Epidermal melanocyte (primary cell): ENCODE data around the gene HIRA.
A peak's percentile ranks its signal among the peaks of the same experiment; 100 is the strongest.

ENCODE experiments used
- DNase-seq: peaks from one replicate; pipeline ENCODE4 v3.0.0; 2011; ENCODE audit warnings: low spot score; ENCODE audit not compliant: insufficient read length

Gene HIRA, protein sequence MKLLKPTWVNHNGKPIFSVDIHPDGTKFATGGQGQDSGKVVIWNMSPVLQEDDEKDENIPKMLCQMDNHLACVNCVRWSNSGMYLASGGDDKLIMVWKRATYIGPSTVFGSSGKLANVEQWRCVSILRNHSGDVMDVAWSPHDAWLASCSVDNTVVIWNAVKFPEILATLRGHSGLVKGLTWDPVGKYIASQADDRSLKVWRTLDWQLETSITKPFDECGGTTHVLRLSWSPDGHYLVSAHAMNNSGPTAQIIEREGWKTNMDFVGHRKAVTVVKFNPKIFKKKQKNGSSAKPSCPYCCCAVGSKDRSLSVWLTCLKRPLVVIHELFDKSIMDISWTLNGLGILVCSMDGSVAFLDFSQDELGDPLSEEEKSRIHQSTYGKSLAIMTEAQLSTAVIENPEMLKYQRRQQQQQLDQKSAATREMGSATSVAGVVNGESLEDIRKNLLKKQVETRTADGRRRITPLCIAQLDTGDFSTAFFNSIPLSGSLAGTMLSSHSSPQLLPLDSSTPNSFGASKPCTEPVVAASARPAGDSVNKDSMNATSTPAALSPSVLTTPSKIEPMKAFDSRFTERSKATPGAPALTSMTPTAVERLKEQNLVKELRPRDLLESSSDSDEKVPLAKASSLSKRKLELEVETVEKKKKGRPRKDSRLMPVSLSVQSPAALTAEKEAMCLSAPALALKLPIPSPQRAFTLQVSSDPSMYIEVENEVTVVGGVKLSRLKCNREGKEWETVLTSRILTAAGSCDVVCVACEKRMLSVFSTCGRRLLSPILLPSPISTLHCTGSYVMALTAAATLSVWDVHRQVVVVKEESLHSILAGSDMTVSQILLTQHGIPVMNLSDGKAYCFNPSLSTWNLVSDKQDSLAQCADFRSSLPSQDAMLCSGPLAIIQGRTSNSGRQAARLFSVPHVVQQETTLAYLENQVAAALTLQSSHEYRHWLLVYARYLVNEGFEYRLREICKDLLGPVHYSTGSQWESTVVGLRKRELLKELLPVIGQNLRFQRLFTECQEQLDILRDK

DNA sequence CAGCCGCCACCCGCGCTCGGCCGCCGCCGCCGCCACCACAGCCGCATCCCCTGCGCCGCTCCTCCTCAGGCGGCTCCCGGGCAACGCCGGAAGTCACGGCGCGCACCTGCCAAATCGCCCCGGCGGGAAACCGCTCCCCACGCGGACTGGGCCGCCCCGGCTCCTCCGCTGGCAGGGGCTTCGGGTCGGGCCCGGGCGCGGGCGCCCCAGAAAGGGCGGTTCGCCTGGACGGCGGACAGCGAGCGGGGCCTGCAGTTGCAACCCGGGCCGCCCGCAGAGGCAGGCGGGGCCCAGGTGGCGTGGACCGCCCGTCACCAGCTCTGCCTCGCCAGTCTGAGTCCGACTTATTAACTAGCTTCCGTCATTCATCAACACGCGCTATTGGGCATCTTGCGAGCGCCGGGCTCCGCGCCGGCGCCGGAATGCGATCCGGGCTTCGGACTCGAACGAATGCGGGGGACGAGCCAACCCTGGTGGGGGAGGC is at the start of gene HIRA:
TSS of gene HIRA (minus strand) at position 85 of the 484 bp plus-strand sequence. CDS start 257 bp downstream, outside the sequence.
- no peak for DNase-seq

GRCh38 chr22:19480789-19481188 is 49.3 kb upstream of the HIRA start:
- DNase-seq = no peak

DNA sequence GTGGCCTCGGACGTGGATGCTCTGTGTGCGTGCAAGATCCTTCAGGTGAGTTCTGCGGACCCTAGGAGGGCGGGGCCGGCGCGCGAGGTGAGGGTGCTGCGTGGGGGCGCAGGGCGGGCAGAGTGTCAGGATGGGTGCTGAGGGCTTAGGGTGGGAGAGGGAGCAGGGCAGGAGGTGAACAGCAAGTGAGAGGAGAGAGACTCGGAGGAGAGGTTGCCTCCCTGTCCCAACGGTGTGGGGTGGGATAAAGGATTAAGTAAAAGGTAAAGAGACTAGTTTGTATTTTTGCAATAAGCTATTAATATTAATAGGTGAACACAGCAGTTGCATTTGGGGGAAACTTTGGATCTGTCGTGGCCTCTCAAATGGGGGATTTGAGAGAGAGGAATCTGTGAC is 48.6 kb upstream of the HIRA start:
- DNase-seq = no peak

GRCh38 chr22:19479355-19480172 is 48.0 kb upstream of the HIRA start, which contains the start of gene CDC45:
Gene CDC45 (plus strand): TSS chr22:19479920. CDS start chr22:19479969, 49 bp downstream.
- DNase-seq = peak; percentile 97

GRCh38 chr22:19478901-19479354 is 47.4 kb upstream of the HIRA start, which contains the start of gene UFD1:
Gene UFD1 (minus strand): TSS chr22:19479193. CDS start chr22:19479085, 108 bp downstream.
- peak; percentile 79 for DNase-seq

DNA sequence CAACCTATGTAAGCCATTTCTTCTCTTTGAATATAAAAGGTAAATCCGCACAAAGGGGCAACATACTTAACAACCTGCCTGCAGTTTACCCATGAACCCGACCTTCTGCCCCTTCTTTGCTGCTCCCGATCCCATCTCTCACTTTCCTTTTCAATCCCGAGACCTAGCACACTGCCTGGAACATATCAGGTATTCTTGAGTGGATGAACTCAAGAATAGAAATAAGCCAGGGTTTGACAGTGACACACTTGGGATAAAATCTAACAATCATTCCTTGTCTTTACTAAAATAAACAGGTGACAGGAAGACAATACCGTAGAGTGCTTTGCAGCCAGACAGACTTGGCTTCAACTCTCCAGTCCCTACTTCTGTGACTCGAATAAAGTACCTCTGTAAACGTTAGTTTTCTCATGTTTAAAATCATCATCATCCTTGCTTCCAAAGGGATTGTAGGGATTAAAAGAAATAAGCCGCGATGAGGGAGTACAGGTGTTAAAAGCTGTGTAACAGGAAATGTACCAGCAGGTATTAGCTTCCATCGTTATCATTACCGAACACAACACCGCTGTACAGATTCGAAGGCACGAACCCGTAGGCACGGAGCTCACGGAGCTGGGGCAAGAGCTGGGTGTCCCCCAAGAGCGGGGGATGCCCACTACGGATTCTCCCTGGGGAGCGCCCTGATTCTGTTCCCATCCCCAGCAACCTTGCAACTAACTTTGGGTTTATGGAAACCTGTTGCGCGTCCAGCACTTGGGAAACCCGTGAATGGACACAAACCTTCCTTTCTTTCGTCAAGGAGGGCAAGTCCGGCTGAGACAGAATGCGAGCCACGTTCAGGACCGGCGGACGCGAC is 46.7 kb upstream of the HIRA start:
- DNase-seq = no peak

- no peak for DNase-seq
Observed at GRCh38 chr22:19477321-19478044, 46.0 kb upstream of the HIRA start.

DNA sequence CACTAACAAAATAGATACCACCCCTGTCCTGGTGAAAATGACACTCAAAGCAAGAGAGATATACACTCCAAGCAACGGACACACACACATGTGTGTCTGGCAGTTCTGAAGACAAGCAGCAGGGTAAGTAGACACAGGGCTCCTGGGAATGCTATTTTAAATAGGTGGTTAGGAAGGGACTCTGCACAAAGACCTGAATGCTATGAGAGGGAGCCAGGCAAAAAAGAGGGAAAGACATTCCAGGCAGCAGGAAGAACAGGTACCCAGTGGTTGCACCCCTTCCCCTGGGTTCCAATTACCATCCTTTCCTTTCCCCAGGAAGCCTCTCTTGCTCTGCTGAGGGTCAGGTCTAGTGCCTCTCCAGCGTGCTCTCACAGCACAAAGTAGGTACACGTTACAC is 44.5 kb upstream of the HIRA start:
- no peak for DNase-seq

DNA sequence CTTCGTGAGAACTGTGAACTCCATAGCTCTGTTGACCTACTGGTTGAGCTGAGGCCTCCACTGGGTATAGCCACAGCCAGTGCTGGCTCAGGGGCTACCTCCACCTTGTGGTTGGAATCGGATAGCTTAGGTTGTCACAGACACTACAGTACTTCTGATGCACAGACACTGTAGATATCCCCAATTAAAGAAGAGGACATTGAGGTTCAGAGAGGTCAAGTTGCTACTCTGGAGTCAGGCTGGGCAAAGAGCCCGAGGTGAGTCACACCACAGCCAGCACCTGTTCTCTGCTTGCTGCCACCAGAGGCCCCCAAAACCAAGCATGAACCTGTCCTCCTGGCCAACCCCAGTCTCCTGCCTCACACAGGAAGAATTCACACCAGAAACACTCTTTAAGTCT is 42.0 kb upstream of the HIRA start:
- DNase-seq = no peak

DNA sequence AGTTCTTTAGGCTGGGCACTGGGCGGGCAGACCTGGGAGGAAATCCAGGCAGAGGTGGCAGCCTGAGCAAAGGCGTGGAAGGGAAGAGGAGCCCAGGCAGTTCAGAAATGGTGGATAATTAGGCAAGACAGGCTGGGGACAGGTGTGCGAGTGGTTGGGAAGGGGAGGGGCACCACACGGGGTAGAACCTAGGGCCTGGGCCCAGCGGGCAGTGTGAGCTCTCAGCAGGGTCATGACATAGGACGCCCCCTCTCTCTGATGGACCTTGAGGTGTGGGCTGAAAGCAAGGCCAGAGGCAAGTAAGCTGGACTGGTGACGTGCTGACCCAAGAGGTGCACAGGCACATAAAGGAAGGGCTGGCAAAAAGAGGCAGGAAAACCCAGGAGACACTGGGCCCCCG is 40.7 kb upstream of the HIRA start:
- DNase-seq = no peak

- DNase-seq = no peak
Observed at GRCh38 chr22:19471572-19471971, 40.0 kb upstream of the HIRA start.

GRCh38 chr22:19470010-19470409 is 38.5 kb upstream of the HIRA start:
- DNase-seq = no peak

DNA sequence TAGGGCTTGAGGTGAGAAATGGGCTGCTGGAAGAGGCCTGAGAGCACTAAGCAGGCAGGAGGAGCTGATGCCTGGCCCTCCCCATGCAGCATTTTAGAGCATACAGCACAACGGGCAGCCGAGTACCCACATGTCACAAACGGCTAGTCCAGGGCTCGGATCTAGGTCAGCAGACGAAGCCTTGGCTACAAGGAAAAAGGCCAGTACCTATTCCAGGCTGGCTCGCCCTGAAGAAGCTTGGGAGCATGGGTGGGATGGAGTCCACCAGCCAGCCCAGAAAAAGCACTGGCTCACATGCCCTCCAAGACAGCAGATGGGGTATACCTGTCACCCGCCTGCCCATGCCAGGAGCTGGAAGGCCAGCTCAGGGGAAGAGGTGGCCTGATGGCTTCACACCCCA is 37.9 kb upstream of the HIRA start:
- DNase-seq = no peak

GRCh38 chr22:19467912-19468311 is 36.4 kb upstream of the HIRA start:
- no peak for DNase-seq

DNA sequence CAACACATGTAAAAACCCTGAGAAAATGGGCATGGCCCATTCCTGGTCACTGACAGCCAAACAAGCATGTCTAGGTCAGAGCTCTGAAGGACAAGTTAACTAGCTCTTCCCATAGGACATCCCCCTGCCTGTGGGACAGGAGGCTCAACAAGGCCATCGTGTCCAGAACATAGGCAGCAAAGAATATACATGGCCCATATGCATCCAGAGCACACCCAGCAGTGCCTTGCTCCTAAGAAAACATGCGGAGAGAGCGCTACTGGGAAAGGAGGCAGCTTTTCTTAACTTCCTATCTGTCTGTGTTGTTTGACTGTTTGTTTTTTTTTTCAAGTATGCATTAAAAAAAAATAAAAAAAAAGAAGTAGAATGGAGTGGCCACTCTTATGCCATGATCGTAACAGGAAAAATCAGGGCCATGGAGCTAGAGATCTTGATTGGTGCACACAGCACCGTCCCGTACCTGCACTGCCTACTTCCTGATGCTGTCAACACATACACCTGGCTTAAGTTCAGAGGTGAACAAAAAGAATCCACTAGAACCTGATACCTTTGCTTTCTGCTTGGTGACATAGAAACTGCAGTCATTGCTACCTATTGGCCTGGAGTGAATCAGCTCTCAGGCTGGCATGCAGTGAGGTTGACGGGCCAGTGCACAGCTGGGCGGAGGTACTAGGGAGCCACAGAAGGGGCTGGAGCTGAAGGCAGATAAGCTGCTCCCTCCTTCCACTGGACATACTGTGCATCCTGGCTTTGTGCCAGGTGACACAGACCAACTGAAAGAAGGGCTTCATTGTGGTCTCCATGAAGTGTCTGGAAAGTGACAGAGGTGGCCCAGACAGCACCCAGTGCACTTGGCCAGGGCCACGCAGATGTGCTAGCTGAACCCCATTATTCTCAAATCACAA is 35.6 kb upstream of the HIRA start:
- DNase-seq = no peak

GRCh38 chr22:19466126-19466716 is 34.7 kb upstream of the HIRA start:
- DNase-seq = no peak

- DNase-seq = no peak
Observed at GRCh38 chr22:19464975-19465374, 33.4 kb upstream of the HIRA start.

- no peak for DNase-seq
Observed at GRCh38 chr22:19464546-19464945, 33.0 kb upstream of the HIRA start.
